Ishikawa (cell line): ENCODE results near the gene SIX5.

Experiments used
- CEBPB ChIP-seq: IDR thresholded peaks from 2 replicates; pipeline ENCODE4 v1.6.1; 2012
- CREB1 ChIP-seq: IDR thresholded peaks from 2 replicates; pipeline ENCODE4 v1.6.1; 2012; ENCODE audit warnings: low read depth
- EGR1 ChIP-seq: IDR thresholded peaks from 2 replicates; pipeline ENCODE4 v1.6.1; 2012
- EP300 ChIP-seq: IDR thresholded peaks from 2 replicates; pipeline ENCODE4 v1.6.1; 2012; ENCODE audit warnings: borderline replicate concordance
- FOXM1 ChIP-seq: IDR thresholded peaks from 2 replicates; pipeline ENCODE4 v1.6.1; 2012; ENCODE audit warnings: low read depth, borderline replicate concordance
- NFIC ChIP-seq: IDR thresholded peaks from 2 replicates; pipeline ENCODE4 v1.6.1; 2012
- RAD21 ChIP-seq: IDR thresholded peaks from 2 replicates; pipeline ENCODE4 v1.6.1; 2012; ENCODE audit warnings: low read depth
- TAF1 ChIP-seq: IDR thresholded peaks from 2 replicates; pipeline ENCODE4 v1.6.1; 2012; ENCODE audit warnings: low read depth, mild to moderate bottlenecking
- TCF12 ChIP-seq: IDR thresholded peaks from 2 replicates; pipeline ENCODE4 v1.6.1; 2012; ENCODE audit warnings: low read depth
- TEAD4 ChIP-seq: IDR thresholded peaks from 2 replicates; pipeline ENCODE4 v1.6.1; 2012
- YY1 ChIP-seq: IDR thresholded peaks from 2 replicates; pipeline ENCODE4 v1.6.1; 2012; ENCODE audit warnings: low read depth
- ZBTB7A ChIP-seq: IDR thresholded peaks from 2 replicates; pipeline ENCODE4 v1.6.1; 2012; ENCODE audit warnings: low read depth
- TF ChIP-seq, protein P1 (sequence below): IDR thresholded peaks from 2 replicates; pipeline ENCODE4 v1.6.1; 2012; ENCODE audit warnings: low read depth, mild to moderate bottlenecking
- TF ChIP-seq, protein P2 (sequence below): IDR thresholded peaks from 2 replicates; pipeline ENCODE4 v1.6.1; 2012
- TF ChIP-seq, protein P3 (sequence below): IDR thresholded peaks from 2 replicates; pipeline ENCODE4 v1.6.1; 2012

SIX5 gene

DNA sequence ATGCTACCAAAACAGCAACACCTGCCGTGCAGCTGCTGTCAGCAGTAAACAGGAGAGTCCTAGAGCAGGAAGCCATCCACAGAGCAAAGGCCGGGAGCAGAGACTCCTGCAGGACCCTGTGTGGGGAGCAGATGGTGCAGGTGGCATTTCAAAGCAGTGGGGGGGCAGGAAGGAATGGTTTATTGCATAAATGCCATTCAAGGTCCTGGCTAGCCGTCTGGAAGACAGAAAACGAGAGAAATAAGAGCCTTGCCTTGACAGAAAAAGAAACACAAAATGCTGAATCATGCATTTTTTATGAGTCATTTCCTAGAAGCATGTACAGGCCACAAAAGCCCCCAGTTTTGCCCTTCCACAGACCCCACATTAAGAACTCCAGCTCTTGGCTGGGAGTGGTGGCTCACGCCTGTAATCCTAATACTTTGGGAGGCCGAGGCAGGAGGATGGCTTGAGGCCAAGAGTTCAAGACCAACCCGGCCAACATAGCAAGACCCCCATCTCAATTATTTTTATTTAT lies 40.6 kb upstream of the SIX5 start:
- TF ChIP-seq TEAD4 (no peak), EP300 (no peak), YY1 (no peak), RAD21 (no peak), FOXM1 (no peak), TCF12 (no peak), NFIC (no peak), TAF1 (no peak), CREB1 (no peak), EGR1 (no peak)
- TF ChIP-seq, protein P1, sequence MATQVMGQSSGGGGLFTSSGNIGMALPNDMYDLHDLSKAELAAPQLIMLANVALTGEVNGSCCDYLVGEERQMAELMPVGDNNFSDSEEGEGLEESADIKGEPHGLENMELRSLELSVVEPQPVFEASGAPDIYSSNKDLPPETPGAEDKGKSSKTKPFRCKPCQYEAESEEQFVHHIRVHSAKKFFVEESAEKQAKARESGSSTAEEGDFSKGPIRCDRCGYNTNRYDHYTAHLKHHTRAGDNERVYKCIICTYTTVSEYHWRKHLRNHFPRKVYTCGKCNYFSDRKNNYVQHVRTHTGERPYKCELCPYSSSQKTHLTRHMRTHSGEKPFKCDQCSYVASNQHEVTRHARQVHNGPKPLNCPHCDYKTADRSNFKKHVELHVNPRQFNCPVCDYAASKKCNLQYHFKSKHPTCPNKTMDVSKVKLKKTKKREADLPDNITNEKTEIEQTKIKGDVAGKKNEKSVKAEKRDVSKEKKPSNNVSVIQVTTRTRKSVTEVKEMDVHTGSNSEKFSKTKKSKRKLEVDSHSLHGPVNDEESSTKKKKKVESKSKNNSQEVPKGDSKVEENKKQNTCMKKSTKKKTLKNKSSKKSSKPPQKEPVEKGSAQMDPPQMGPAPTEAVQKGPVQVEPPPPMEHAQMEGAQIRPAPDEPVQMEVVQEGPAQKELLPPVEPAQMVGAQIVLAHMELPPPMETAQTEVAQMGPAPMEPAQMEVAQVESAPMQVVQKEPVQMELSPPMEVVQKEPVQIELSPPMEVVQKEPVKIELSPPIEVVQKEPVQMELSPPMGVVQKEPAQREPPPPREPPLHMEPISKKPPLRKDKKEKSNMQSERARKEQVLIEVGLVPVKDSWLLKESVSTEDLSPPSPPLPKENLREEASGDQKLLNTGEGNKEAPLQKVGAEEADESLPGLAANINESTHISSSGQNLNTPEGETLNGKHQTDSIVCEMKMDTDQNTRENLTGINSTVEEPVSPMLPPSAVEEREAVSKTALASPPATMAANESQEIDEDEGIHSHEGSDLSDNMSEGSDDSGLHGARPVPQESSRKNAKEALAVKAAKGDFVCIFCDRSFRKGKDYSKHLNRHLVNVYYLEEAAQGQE, result no peak
- TF ChIP-seq, protein P2, sequence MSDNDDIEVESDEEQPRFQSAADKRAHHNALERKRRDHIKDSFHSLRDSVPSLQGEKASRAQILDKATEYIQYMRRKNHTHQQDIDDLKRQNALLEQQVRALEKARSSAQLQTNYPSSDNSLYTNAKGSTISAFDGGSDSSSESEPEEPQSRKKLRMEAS, result no peak
- TF ChIP-seq, protein P3, sequence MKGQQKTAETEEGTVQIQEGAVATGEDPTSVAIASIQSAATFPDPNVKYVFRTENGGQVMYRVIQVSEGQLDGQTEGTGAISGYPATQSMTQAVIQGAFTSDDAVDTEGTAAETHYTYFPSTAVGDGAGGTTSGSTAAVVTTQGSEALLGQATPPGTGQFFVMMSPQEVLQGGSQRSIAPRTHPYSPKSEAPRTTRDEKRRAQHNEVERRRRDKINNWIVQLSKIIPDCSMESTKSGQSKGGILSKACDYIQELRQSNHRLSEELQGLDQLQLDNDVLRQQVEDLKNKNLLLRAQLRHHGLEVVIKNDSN, result no peak

DNA sequence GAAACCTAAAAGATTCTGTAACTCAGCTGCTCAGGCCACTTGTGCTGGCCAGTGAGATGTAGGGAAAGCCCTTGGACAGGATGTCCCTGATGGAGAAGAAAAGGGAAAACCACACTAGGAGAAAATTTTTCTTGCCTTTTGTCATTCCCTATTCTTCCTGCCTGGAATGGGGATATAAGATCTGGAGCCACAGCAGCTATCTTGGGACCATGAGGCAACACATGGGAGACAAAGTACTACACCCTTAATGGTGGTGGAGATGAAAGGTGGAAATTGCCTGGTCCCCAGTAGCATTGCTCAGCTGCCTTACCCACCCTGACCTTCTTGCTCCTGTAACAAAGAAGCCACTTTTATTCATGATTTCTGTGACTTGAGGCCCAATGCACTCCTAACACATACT lies 36.7 kb upstream of the SIX5 start:
- TF ChIP-seq, protein P1, result no peak
- TF ChIP-seq, protein P2, result no peak
- TF ChIP-seq, protein P3, result no peak
- TF ChIP-seq YY1 (no peak), TAF1 (no peak), EP300 (no peak), TEAD4 (no peak), RAD21 (no peak), ZBTB7A (no peak), CREB1 (no peak), EGR1 (no peak), NFIC (no peak), TCF12 (no peak)

DNA sequence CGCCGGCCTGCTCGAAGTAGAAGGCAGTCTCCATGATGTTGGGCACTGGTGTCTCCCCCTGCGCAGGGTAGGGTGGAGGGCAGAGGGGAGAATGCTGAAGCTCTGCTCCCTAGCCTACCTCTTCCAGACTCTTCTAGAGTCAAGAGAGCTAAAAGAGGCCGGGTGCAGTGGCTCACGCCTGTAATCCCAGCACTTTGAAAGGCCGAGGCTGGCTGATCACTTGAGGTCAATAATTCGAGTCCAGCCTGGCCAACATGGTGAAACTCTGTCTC lies 35.8 kb upstream of the SIX5 start:
- TF ChIP-seq NFIC (no peak), YY1 (no peak), CEBPB (no peak), FOXM1 (no peak), EGR1 (no peak), TCF12 (no peak), CREB1 (no peak), TEAD4 (no peak)
- TF ChIP-seq, protein P1, result no peak
- TF ChIP-seq, protein P3, result no peak

DNA sequence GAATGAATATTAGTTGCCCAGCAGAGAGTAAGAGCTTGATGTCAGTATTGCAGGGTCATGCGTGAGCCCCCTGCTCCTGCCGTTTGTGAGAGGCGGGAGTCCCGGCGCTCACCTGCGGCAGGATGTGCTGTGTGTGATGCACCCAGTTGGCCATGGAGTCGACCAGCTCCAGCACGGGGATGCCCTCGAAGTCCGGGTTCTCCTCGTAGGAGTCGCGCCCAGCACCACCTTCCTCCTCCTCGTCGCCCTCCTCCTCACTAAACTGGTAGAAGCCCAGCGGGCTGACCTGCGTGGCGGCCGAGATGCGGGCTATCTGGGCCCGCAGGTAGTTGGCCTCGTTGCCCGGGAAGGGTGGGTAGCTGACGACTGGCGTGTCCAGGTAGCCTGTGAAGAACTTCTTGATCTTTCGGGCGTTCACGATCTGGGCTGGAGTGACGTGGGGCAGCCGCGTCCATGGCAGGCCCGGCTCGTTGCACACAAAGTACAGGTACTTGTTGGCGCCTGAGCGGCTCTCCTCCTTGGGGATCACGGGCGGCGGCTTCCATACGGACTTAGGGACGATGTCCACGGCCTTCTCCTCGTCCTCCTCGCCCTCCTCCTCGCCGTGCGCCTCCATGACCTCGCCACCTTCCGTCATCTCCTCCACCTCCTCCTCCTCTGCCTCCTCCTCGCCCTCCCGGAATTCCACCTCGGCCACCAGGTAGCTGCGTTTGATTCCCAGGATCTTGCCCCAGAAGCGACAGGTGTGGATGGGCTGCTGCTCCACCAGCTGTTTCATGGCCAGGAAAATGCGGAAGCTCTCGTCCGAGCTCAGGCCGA lies 35.3 kb upstream of the SIX5 start:
- no peak for TF ChIP-seq YY1
